ENCODE results near the gene MMP28. TPM values are rescaled to one million over a fixed set of nuclear protein-coding genes. Genes with fewer than 3 reads are reported as not detected.
"Not testable (repeated sequence)": the region's sequence is repeated elsewhere in the genome, so short reads cannot be mapped to it uniquely, and the experiment has no call there.

Gene MMP28
- total RNA-seq, 1 experiment from 2014 or later, result not detected

DNA sequence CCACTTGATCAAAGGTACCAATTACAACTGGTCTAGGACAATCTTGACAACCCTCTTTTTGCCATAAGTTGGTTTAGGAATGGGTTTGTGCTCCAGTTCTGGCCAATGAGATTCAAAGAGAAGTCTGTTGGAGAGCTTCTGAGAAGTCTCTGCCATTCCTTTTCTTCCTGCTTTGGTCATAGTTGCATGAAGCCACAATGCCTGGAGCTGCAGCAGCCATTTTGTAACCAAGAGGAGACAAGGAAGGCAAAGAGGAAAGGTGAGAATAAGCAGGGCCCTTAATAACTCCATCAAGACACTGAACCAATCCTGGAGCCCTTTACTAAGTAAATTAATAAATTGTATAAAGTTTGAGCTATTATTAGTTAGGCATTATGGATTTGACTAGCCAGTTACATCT lies 38.2 kb downstream of the MMP28 start:
- Mint-ChIP-seq H3K27me3 (ENCODE audit: unreplicated experiment) (peaks cover 46% of the 10 kb centered on the region), H3K27ac (ENCODE audit: unreplicated experiment) (no peak overlapping the region), H3K4me1 (ENCODE audit: low read depth, unreplicated experiment) (peaks cover 10% of the 10 kb centered on the region), H3K4me3 (ENCODE audit: low read depth, unreplicated experiment) (no peak overlapping the region), H3K36me3 (ENCODE audit: insufficient read depth, unreplicated experiment) (peaks cover 10% of the 10 kb centered on the region), H3K9me3 (ENCODE audit: low read depth, unreplicated experiment) (no peaks in the 10 kb centered on the region)
- CTCF ChIA-PET, result no interaction called here
- intact Hi-C loops (cut with micrococcal nuclease; ENCODE audit: unreplicated experiment), result no loop called here
- BruUV-seq (replicated peaks), result no TSS peak
- DNase-seq, result no peak
- TF ChIP-seq, protein P1, sequence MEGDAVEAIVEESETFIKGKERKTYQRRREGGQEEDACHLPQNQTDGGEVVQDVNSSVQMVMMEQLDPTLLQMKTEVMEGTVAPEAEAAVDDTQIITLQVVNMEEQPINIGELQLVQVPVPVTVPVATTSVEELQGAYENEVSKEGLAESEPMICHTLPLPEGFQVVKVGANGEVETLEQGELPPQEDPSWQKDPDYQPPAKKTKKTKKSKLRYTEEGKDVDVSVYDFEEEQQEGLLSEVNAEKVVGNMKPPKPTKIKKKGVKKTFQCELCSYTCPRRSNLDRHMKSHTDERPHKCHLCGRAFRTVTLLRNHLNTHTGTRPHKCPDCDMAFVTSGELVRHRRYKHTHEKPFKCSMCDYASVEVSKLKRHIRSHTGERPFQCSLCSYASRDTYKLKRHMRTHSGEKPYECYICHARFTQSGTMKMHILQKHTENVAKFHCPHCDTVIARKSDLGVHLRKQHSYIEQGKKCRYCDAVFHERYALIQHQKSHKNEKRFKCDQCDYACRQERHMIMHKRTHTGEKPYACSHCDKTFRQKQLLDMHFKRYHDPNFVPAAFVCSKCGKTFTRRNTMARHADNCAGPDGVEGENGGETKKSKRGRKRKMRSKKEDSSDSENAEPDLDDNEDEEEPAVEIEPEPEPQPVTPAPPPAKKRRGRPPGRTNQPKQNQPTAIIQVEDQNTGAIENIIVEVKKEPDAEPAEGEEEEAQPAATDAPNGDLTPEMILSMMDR (IDR thresholded peaks at IDR 0.05; ENCODE audit: unreplicated experiment), result no peak

DNA sequence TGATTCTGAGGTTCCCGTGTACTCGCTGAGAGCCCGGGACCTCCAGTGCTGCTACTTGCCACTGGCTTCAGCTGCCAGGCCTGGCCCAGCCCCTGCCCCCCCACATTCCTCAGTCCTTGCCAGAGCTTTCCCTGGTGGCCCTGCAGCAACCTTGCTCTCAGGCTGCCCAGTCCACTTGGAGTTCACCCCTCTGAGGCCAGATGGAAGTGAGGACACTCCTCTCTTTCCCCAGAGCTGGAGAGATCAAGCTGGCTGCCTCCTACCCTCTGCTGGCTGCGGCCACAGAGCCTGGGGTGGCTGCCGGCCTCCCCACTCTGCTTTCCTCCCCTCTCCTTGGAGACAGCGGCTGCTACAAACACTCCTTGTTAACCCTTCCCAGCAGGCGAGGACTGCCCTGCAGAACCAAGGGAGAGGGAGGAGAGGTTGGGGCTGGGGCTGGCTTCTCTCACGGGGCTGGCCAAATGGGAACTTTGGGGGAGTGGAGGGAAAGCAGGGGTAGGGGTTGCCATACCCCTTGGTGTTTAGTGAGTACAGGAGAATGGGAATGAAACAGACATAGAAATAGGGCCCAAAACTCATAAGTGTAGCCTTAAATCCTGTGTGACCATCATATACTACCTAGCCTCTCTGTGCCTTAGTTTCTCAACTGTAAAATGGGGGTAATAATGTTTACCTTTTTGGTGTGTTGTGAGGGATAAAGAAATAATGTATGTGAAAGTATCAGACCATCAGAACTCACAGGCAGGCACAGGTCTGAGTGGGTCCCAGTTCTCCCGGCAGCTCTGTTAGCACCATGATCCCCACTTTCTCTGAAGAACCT lies 42.3 kb downstream of the MMP28 start, which contains the start of gene GAS2L2:
GAS2L2 (minus strand) TSS at position 295 of the 820 bp plus-strand sequence. CDS start 389 bp downstream, outside the sequence.
- Mint-ChIP-seq H3K27me3 (ENCODE audit: unreplicated experiment) (peaks cover 70% of the 10 kb centered on the region), H3K4me3 (ENCODE audit: low read depth, unreplicated experiment) (no peak within 1 kb of the TSS), H3K9me3 (ENCODE audit: low read depth, unreplicated experiment) (no peaks in the 10 kb centered on the region), H3K36me3 (ENCODE audit: insufficient read depth, unreplicated experiment) (peaks cover 15% of the 10 kb centered on the region), H3K27ac (ENCODE audit: unreplicated experiment) (no peak within 1 kb of the TSS), H3K4me1 (ENCODE audit: low read depth, unreplicated experiment) (no peaks in the 10 kb centered on the region)
- peak; percentile 13 for DNase-seq
- intact Hi-C loops (cut with micrococcal nuclease; ENCODE audit: unreplicated experiment), result no loop called here
- BruUV-seq (replicated peaks), result no TSS peak
- TF ChIP-seq, protein P1 (IDR thresholded peaks at IDR 0.05; ENCODE audit: unreplicated experiment), result no peak
- CTCF ChIA-PET, result no interaction called here

DNA sequence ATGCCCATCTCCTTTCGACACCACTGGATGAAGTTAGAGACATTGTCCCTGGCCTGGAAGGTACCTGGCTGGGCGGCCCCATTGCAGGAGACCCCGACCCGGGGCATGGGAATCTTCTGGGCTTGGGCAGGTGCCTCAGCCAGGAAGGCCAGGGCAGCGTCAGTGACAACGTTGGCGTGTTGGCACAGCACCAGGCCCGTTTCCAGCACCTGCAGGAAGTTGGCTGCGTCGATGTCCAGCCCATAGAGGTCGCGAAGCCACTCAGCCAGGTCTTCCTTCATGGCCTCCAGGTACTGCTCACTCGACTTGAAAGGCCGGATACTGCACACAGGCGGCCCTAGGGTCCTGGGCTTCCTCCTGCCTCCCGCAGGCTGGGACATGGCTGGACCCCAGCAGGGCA lies 43.0 kb downstream of the MMP28 start:
- Mint-ChIP-seq H3K9me3 (ENCODE audit: low read depth, unreplicated experiment) (no peaks in the 10 kb centered on the region), H3K36me3 (ENCODE audit: insufficient read depth, unreplicated experiment) (peaks cover 15% of the 10 kb centered on the region), H3K27ac (ENCODE audit: unreplicated experiment) (no peak overlapping the region), H3K4me3 (ENCODE audit: low read depth, unreplicated experiment) (no peak overlapping the region), H3K27me3 (ENCODE audit: unreplicated experiment) (peaks cover 70% of the 10 kb centered on the region), H3K4me1 (ENCODE audit: low read depth, unreplicated experiment) (no peaks in the 10 kb centered on the region)
- TF ChIP-seq, protein P1 (IDR thresholded peaks at IDR 0.05; ENCODE audit: unreplicated experiment), result no peak
- CTCF ChIA-PET, result no interaction called here
- DNase-seq, result peak; percentile 31
- intact Hi-C loops (cut with micrococcal nuclease; ENCODE audit: unreplicated experiment), result no loop called here
- BruUV-seq (replicated peaks), result no TSS peak

DNA sequence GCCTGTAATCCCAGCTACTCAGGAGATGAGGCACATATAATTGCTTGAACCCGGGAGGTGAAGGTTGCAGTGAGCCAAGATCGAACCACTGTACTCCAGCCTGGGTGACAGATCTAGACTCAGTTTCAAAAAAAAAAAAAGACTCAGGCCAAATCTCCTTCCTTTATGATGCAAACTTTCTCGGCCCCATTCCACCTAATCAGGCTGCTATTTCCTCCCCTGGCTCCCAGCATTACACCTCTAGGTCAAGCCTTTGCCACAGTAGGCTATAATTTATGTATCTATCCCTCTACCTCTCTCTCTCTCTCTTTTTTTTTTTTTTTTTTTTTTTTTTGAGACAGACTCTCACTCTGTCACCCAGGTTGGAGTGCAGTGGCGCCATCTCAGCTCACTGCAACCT lies 43.9 kb downstream of the MMP28 start:
- DNase-seq; H3K9me3 Mint-ChIP-seq (ENCODE audit: low read depth, unreplicated experiment); H3K27ac Mint-ChIP-seq (ENCODE audit: unreplicated experiment); H3K4me3 Mint-ChIP-seq (ENCODE audit: low read depth, unreplicated experiment); H3K4me1 Mint-ChIP-seq (ENCODE audit: low read depth, unreplicated experiment); intact Hi-C loops (cut with micrococcal nuclease; ENCODE audit: unreplicated experiment); BruUV-seq (replicated peaks): not testable (repeated sequence)
- CTCF ChIA-PET, result interaction anchor here (0.6 kb wide), 2 partner anchors 21 to 50 kb away, joined by 3 read pairs; no protein-coding TSS in a partner anchor
- Mint-ChIP-seq H3K36me3 (ENCODE audit: insufficient read depth, unreplicated experiment) (peaks cover 15% of the 10 kb centered on the region), H3K27me3 (ENCODE audit: unreplicated experiment) (peaks cover 70% of the 10 kb centered on the region)
